Osteoblast (primary cell): ENCODE data around the gene C11orf52. TPM values are rescaled to one million over a fixed set of nuclear protein-coding genes. Genes with fewer than 3 reads are reported as not detected.

ENCODE experiments used
- DNase-seq: peaks from one replicate; pipeline ENCODE4 v3.0.0; 2011; ENCODE audit warnings: low spot score, mixed read lengths; ENCODE audit not compliant: insufficient read length; ENCODE audit errors: missing footprints
- H2AFZ ChIP-seq: 2 replicates; pipeline ENCODE4 v1.6.0; 2011; ENCODE audit warnings: mild to moderate bottlenecking, low read length
- H3K27ac ChIP-seq: 2 replicates; pipeline ENCODE4 v1.5.1; 2011; ENCODE audit warnings: mild to moderate bottlenecking, low read depth, low read length, moderate library complexity
- H3K27me3 ChIP-seq: 2 replicates; pipeline ENCODE4 v1.6.0; 2012; ENCODE audit warnings: mild to moderate bottlenecking, control low read depth, inconsistent platforms, low read length, moderate library complexity; ENCODE audit not compliant: insufficient read depth
- H3K36me3 ChIP-seq: 2 replicates; pipeline ENCODE4 v1.5.1; 2011; ENCODE audit warnings: mild to moderate bottlenecking, low read length, control low read depth, moderate library complexity; ENCODE audit not compliant: insufficient read depth
- H3K4me1 ChIP-seq: 2 replicates; pipeline ENCODE4 v1.5.1; 2011; ENCODE audit warnings: mild to moderate bottlenecking, low read length, control low read depth, moderate library complexity; ENCODE audit not compliant: insufficient read depth
- H3K4me2 ChIP-seq: 2 replicates; pipeline ENCODE4 v1.6.0; 2011; ENCODE audit warnings: mild to moderate bottlenecking, low read length; ENCODE audit not compliant: insufficient read depth
- H3K4me3 ChIP-seq: fragments of 200-600 bp; sonication (generic); 3 replicates; pipeline ENCODE4 v1.5.1; 2012; ENCODE audit warnings: mild to moderate bottlenecking, low read length, inconsistent platforms; ENCODE audit not compliant: insufficient read depth
- H3K79me2 ChIP-seq: 2 replicates; pipeline ENCODE4 v1.6.0; 2012; ENCODE audit warnings: mild to moderate bottlenecking, low read length, control low read depth, inconsistent platforms; ENCODE audit not compliant: insufficient read depth
- H3K9me3 ChIP-seq: 2 replicates; pipeline ENCODE4 v1.5.1; 2011; ENCODE audit warnings: low read depth, low read length, control low read depth
- H4K20me1 ChIP-seq: 2 replicates; pipeline ENCODE4 v1.6.0; 2012; ENCODE audit warnings: mild to moderate bottlenecking, low read length, control low read depth; ENCODE audit not compliant: insufficient read depth
- CTCF ChIP-seq: IDR thresholded peaks from 2 replicates; pipeline ENCODE4 v1.5.1; 2011; ENCODE audit warnings: mild to moderate bottlenecking, low read depth, low read length, moderate library complexity; ENCODE audit errors: extremely low read depth
- total RNA-seq: library from RNA; depleted of rRNA; stranded (reverse); fragments of >200 nt; gene quantifications from 2 replicates; pipeline ENCODE4 v1.2.3, GENCODE V29; 2012

Gene C11orf52
- total RNA-seq, 1 donor: 1.4 TPM

GRCh38 chr11:111966678-111967077, 48.0 kb downstream of the C11orf52 start:
- no peak for DNase-seq
- no peak for TF ChIP-seq CTCF
- H3K4me3 ChIP-seq: no peak overlapping the region
- H3K9me3 ChIP-seq: no peaks in the 10 kb centered on the region
- H2AFZ ChIP-seq: no peak overlapping the region
- no peak overlapping the region for H3K4me2 ChIP-seq
- no peak overlapping the region for H3K27ac ChIP-seq
- no peaks in the 10 kb centered on the region for H3K27me3 ChIP-seq
- no peaks in the 10 kb centered on the region for H4K20me1 ChIP-seq
- no peaks in the 10 kb centered on the region for H3K79me2 ChIP-seq
- H3K36me3 ChIP-seq: peaks cover 16% of the 10 kb centered on the region
- no peaks in the 10 kb centered on the region for H3K4me1 ChIP-seq

- Histone ChIP-seq H3K9me3 (no peaks in the 10 kb centered on the region), H3K4me2 (no peak overlapping the region), H3K4me1 (no peaks in the 10 kb centered on the region), H3K36me3 (peaks cover 24% of the 10 kb centered on the region), H3K4me3 (no peak overlapping the region), H4K20me1 (no peaks in the 10 kb centered on the region), H3K27me3 (no peaks in the 10 kb centered on the region), H3K79me2 (no peaks in the 10 kb centered on the region), H3K27ac (no peak overlapping the region), H2AFZ (no peak overlapping the region)
- TF ChIP-seq CTCF: no peak
- no peak for DNase-seq
These were observed 48.9 kb downstream of the C11orf52 start for GRCh38 chr11:111967649-111968048.

- H3K4me1 ChIP-seq: no peaks in the 10 kb centered on the region
- DNase-seq: no peak
- H3K4me3 ChIP-seq: no peak overlapping the region
- no peaks in the 10 kb centered on the region for H3K27me3 ChIP-seq
- no peaks in the 10 kb centered on the region for H4K20me1 ChIP-seq
- H3K27ac ChIP-seq: no peak overlapping the region
- peaks cover 30% of the 10 kb centered on the region for H3K36me3 ChIP-seq
- no peaks in the 10 kb centered on the region for H3K9me3 ChIP-seq
- no peaks in the 10 kb centered on the region for H3K79me2 ChIP-seq
- no peak overlapping the region for H3K4me2 ChIP-seq
- no peak for TF ChIP-seq CTCF
- H2AFZ ChIP-seq: no peak overlapping the region
These were observed 50.6 kb downstream of the C11orf52 start for GRCh38 chr11:111969344-111969743.

- H3K27ac ChIP-seq: no peak overlapping the region
- H3K79me2 ChIP-seq: peaks cover 10% of the 10 kb centered on the region
- H3K4me2 ChIP-seq: no peak overlapping the region
- no peaks in the 10 kb centered on the region for H4K20me1 ChIP-seq
- no peak for DNase-seq
- H2AFZ ChIP-seq: no peak overlapping the region
- peaks cover 19% of the 10 kb centered on the region for H3K4me1 ChIP-seq
- H3K9me3 ChIP-seq: no peaks in the 10 kb centered on the region
- TF ChIP-seq CTCF: no peak
- no peaks in the 10 kb centered on the region for H3K27me3 ChIP-seq
- H3K4me3 ChIP-seq: no peak overlapping the region
- H3K36me3 ChIP-seq: peaks cover 19% of the 10 kb centered on the region
These were observed 55.7 kb downstream of the C11orf52 start for GRCh38 chr11:111974446-111974845.
